ENCODE measurements around the gene DUSP7.

DUSP7 gene

DNA sequence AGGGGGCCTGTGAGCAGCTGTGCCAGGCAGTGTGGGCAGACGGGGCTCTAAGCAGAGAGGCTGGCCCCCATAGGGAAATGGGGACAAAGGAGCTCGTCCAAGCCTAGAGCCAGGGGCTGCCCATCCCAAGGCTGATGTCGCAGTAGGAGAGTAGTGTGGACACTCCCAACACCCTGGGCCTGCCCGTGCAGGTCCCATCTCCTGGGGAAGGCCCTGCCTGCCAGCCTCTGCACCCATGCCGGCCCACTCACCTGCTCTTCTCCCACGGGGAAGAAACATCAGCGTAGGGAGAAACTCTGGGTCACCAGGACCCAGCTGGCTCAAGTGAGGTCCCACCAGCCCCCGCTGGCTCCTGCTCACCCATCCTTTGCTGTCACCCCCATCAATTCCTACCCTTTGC lies 10.7 kb upstream of the DUSP7 start:
- no peak for FAIRE-seq

DNA sequence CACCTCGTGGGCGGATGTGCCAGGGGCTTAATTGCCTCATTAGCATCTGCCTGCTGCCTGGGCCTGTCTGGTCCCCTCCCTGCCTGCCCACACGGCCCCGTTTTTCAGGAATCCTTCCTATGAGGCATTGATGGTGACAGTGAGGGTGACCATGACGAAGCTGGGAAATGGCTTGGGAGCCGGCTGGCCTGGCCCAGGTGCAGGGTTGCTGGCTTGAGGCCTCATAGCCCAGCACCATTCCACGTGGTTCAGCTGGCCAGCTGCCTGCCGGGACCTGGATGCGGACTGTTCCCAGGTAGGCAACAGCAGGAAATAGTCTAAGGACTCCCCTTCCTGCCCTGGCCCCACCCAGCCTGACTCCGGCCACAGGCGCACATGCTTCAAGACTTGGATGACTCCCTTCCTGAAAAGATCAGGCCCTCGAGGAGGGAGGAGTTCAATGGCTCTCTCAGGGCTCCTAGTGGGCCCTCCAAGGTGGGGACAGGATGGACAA lies 8.9 kb upstream of the DUSP7 start:
- FAIRE-seq = no peak

- FAIRE-seq = no peak
These were observed 8.2 kb upstream of the DUSP7 start for GRCh38 chr3:52064561-52064960.

DNA sequence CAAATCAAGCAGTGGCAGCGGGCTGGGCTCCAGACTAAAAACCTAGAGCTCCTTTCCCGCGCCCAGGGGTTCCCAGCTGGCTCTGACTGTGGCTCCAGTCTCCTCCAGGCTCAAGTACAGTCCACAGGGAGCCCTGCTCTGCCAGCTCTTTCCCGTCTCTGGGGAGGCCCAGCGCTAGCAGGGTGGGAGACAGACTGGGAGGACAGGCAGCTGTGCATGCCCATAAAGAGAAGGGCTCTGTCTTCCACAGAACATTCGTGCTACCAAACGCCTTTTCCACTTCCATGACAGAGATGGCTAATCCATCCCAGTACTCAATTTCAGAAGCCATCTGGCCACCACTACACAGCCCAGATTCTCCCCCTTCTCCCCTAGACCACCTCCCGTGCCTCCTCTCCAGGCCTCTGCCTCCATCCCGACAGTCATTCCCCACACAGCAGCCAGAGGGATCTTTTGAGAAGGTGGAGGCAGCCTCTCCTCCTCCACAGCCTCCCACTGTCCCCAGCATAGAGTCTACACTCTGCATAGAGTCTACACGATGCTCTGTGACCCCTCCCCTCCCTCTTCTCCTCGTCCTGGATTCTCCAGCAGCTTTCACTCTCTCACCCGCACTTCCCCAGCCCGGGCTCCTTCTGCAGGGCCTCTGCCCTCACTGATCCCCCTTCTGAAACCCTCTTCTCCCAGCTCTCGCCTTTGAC lies 6.8 kb upstream of the DUSP7 start:
- no peak for FAIRE-seq

GRCh38 chr3:52062505-52062904 lies 6.1 kb upstream of the DUSP7 start:
- no peak for FAIRE-seq

DNA sequence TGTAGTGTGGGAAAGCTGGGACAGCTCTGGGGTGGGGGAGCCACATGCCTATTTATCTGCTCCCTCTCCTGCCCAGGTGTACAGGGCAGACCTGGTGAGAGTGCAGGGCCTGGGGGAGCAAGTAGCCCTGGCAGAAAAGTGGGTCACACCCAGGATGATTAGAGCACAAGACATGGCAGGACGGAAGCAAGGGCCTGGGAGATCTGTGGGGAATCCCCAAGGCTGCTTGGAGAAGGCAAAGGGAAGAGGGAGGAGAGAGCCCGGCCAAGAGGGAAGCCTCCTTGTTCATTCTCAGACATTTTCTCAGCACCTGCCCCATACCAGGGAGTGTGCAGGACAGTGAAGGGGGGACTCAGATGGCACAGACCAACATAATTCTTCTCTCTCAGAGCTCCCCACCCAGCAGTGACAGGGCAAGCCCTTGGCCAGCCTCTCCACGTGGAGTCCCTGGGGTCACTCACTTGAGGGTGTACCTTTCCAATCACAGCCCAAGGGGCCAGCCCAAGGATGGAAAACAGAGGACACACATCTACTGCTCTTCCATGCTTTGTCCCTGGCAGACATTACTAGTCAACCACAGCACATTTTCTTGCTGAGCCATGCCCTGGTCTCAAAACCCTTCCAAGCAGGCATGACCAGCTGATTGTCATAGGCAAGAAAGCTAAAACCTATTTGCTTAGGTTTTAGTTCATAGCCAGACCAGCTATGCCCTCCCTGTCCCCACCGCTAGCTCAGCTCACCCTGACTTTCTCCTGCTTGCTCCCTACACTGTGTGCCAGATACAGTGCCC lies 4.9 kb upstream of the DUSP7 start:
- FAIRE-seq = no peak

DNA sequence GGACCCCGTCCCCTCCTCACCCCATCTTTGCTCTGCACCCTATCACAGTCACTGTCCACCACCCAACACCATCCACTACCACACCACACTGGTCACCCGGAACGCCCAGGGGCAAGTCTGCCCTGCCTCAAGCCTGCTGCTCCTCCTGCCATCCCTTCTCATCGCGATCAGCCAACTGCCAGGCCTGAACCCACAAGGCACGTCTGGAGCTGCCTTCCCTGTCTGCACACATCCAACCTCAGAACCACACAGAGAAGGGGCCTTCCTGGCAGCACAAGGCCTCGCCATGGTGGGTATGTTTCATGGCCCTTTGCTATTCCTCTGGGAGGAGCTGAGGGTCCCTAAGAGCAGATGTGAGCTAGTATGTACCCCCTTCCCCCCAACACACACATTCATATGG lies 3.4 kb upstream of the DUSP7 start:
- no peak for FAIRE-seq

DNA sequence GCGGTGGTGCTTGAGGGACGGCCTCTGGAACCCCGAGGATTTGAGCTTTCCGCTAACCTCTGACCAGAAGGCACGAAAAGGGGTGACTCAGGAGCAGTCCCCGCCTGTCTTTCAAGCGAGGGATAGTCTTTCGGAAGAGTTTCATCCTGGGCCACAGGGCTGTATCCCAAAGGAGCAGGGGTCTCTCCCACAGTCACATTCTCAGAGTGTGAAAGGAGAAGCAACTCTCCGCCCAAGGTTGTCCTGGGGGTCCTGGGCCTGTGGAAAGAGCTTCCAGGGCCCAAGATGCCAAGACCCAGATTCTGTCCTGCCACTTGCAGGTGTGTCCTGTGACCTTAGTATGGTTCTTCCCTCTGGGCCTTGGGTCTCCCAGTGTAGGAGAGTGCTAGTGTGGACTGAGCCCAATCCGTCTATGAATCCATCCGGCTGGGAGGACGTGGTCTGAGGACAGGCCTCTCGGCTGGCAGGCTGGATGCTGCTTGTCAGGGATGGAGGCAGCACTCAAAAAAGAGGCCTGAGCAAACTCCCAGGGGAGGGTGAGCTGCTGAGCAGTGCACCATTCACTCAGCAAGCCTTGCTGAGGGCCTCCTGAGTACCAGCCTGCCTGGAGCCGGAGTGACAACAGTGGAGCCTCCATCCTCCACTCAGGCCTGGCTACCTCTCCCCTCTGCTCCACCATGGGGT lies 1.6 kb upstream of the DUSP7 start:
- FAIRE-seq = no peak

DNA sequence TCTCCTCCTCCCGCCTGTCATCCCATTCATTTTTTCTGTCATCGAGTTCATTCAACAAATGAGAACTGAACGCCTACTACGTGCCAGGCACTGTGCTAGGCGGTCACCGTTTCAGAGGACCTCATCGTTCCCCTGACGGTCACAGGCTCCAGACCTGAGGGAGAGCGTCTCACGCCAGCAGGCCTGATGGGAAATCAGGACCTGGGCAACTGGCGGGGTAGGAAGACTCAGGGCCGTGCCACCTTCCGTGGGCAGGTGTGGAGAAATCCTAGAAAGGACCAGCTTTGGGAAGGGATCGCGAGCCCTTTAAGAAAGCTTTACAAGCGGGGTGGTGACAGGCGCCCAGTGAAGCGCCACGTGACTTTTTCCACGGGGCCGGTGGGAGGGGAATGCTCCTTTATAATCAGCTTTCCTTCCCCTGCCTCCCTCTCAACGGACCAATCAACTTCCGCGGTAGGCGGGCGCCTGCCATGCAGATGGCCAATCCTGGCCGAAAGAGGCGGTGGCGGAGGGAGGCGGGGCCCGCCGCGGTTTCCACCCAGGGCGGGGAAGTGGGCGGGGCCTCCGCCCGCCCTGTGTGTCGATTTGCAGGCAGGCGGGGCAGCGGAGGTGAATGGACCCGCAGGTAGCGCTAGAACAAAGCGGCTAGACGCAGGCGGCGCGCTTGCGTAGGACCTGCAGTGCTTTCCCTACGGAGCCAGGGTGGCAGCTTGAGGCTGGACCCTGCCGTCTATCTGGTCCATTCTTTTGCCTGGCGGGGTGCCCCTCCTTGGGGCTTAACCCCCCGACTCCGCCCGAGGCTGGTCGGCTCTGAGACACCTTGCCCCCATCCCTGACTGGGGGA lies 819 bp upstream of the DUSP7 start:
- FAIRE-seq = peak; percentile 97

DNA sequence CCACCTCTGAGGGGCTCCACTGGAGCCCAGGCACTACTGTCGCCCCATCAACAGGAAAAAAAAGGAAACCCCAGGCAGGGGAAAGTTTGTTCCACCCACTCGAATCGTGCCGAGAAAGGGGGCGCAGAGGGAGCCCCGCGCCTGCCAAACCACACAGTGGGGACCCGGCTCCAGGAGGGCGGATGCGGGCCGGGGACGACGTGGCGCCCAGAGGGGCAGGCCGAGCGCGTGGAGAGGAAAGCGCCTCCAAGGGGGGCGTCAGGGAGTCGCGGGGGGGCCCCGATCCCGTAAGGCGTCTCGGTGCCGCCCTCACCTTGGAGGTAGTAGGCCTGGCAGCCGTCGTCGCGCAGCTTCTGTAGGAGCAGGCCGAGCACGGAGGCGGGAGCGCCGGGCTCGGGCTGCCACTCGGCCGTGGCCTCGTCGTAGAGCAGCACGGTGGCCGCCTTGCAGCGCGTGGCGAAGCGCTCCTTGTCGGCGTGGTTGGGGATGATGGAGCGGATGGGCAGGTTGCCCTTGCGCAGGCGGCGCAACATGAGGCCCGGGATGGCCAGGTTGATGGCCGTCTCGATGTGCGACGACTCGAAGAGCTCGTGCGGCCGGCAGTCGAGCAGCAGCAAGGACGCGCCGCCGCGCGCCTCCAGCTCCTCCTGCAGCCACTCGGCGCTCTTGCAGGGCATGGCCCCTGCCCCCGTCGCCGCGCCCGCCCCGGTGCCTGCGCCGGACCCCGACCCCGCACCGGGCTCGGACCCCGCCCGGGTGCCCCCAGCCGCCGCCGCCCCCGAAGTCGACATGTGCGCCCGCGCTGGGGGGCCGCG lies 627 bp downstream of the DUSP7 start:
- no peak for FAIRE-seq

GRCh38 chr3:52054661-52055511 lies 1.5 kb downstream of the DUSP7 start:
- no peak for FAIRE-seq

GRCh38 chr3:52053307-52054304 lies 2.8 kb downstream of the DUSP7 start:
- no peak for FAIRE-seq

DNA sequence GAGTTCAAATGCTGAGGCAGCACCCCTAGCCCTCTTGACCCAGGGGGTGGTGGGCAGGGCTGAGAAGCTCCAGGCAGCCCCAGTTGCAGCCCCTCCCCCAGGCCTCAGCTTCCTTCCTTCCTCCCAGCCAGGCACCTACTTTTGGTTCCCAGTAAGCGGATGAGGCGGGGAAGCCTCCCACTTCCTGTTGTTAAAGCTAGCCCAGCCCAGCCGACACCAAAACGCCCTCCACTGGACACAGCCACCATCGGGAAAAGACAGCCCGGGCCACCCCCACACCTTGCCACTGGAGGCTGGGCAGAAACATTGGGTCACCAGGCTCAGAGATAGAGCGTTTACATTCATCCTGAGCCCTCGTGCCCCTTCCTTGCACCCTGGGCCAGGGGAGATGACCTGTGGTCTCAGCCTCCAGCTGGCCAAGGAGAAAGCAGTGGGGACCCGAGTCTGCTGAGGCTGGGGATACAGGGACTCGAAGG lies 3.5 kb downstream of the DUSP7 start:
- FAIRE-seq = no peak

DNA sequence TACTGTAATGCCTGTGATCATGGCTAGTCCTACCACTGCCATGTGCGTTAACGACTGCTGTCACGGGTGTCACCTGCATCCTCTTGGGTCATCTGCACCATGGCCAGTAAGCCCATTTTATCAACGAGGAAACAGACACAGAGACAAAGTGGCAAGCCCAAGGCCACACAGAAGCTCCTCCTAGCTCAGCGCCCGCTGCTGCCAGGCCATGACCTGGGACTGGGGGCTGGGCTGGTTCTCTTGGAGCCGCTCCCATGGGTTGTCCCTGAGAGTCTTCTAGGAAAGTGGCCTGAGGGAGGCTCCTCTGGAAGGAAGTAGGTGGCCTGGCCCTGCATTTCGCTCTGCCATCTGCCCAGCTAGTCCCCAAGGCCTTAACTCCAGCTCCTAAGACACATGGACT lies 4.9 kb downstream of the DUSP7 start:
- FAIRE-seq = no peak

GRCh38 chr3:52050571-52050970 lies 5.8 kb downstream of the DUSP7 start:
- no peak for FAIRE-seq

DNA sequence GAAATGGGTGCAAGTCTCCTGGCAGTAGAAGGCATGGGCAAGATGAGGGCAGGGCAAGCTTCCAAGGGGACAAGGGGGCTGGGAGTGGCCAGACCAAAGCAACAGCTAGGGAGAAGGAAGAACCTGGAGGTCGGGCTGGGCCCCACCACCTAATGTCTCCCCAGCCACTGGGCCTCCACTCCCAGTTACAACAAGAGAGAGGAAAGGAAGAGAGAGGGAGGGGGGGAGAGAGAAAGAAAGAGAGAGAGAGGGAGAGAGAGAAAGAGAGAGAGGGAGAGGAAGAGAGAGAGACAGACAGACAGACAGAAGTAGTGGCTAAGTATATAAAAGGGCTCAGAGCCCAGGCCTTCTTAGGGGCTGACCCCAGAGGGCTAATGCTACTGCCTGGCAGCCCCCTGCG lies 6.9 kb downstream of the DUSP7 start:
- no peak for FAIRE-seq

GRCh38 chr3:52047295-52047960 lies 8.9 kb downstream of the DUSP7 start:
- no peak for FAIRE-seq

GRCh38 chr3:52046902-52047239 lies 9.5 kb downstream of the DUSP7 start:
- no peak for FAIRE-seq
